Osteocyte (in vitro differentiated cells): Measurements from ENCODE around the gene GRK1. TPM values are rescaled to one million over a fixed set of nuclear protein-coding genes. Genes with fewer than 3 reads are reported as not detected.

ENCODE experiments used
- DNase-seq: peaks from one replicate; pipeline ENCODE4 v3.0.0; 2021; ENCODE audit warnings: mixed read lengths; ENCODE audit not compliant: unreplicated experiment; ENCODE audit errors: extremely low spot score
- H3K27ac Mint-ChIP-seq: one replicate; pipeline ENCODE4 v1.8.0; 2021; ENCODE audit warnings: mild to moderate bottlenecking, mixed read lengths; ENCODE audit not compliant: unreplicated experiment
- H3K27me3 Mint-ChIP-seq: one replicate; pipeline ENCODE4 v1.8.0; 2021; ENCODE audit warnings: mixed read lengths; ENCODE audit not compliant: unreplicated experiment
- H3K36me3 Mint-ChIP-seq: one replicate; pipeline ENCODE4 v1.8.0; 2021; ENCODE audit warnings: mixed read lengths; ENCODE audit not compliant: unreplicated experiment
- H3K4me1 Mint-ChIP-seq: one replicate; pipeline ENCODE4 v1.8.0; 2021; ENCODE audit warnings: mixed read lengths; ENCODE audit not compliant: unreplicated experiment
- H3K4me3 Mint-ChIP-seq: one replicate; pipeline ENCODE4 v1.8.0; 2021; ENCODE audit warnings: mild to moderate bottlenecking, moderate library complexity, mixed read lengths; ENCODE audit not compliant: unreplicated experiment
- H3K9me3 Mint-ChIP-seq: one replicate; pipeline ENCODE4 v1.8.0; 2021; ENCODE audit warnings: mixed read lengths; ENCODE audit not compliant: unreplicated experiment
- total RNA-seq: library from RNA; stranded (reverse); gene quantifications from 2 replicates; pipeline ENCODE4 v1.2.1, GENCODE V29; 2021
- TF ChIP-seq, protein P1 (sequence below): fragments of 200-600 bp; sonication (generic); IDR thresholded peaks from 2 replicates; pipeline ENCODE4 v1.5.0; 2021; ENCODE audit warnings: antibody characterized with exemption, mild to moderate bottlenecking, moderate library complexity

GRK1 gene
- total RNA-seq, 1 donor from 2014 or later, result not detected

DNA sequence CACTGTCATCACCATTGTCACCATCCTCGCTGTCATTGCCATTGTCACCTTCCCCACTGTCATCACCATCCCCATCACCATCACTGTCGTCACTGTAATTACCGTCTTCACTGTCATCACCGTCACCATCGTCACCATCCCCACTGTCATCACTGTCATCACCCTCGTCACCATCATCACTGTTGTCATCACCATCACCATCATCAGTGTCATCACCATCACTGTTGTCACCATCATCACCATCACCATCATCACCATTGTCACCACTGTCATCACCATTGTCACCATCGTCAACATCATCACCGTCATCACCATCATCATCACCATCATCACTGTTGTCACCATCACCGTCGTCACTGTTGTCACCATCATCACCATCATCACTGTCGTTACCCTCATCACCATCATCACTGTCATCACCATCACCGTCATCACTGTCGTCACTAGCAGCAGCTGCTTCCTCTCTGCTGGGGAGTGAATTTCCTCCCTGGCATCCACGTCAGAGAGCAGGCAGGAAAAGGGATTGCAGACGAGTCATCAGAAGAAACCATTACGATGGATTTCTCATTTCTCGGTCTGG is 119.3 kb downstream of the GRK1 start:
- TF ChIP-seq, protein P1, sequence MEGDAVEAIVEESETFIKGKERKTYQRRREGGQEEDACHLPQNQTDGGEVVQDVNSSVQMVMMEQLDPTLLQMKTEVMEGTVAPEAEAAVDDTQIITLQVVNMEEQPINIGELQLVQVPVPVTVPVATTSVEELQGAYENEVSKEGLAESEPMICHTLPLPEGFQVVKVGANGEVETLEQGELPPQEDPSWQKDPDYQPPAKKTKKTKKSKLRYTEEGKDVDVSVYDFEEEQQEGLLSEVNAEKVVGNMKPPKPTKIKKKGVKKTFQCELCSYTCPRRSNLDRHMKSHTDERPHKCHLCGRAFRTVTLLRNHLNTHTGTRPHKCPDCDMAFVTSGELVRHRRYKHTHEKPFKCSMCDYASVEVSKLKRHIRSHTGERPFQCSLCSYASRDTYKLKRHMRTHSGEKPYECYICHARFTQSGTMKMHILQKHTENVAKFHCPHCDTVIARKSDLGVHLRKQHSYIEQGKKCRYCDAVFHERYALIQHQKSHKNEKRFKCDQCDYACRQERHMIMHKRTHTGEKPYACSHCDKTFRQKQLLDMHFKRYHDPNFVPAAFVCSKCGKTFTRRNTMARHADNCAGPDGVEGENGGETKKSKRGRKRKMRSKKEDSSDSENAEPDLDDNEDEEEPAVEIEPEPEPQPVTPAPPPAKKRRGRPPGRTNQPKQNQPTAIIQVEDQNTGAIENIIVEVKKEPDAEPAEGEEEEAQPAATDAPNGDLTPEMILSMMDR, result no peak
- H3K27me3 Mint-ChIP-seq, result peaks cover 16% of the 10 kb centered on the region
- no peaks in the 10 kb centered on the region for H3K36me3 Mint-ChIP-seq
- H3K27ac Mint-ChIP-seq, result no peak overlapping the region
- peaks cover 17% of the 10 kb centered on the region for H3K4me1 Mint-ChIP-seq
- no peak overlapping the region for H3K4me3 Mint-ChIP-seq
- DNase-seq, result no peak
- no peaks in the 10 kb centered on the region for H3K9me3 Mint-ChIP-seq

Other genes starting within 250 kb of the GRK1 start
- 2.6 and 2.9 TPM in 2 replicates for gene ADPRHL1, start 213.7 kb upstream of the GRK1 start, total RNA-seq
- 27.5 and 29.0 TPM in 2 replicates for gene DCUN1D2, start 176.5 kb upstream of the GRK1 start, total RNA-seq
- 66.9 and 72.1 TPM in 2 replicates for gene TFDP1, start 82.5 kb upstream of the GRK1 start, total RNA-seq
- not detected in 2 replicates for gene ATP4B, start 9.0 kb upstream of the GRK1 start, total RNA-seq
- gene TMEM255B, start 92.0 kb downstream of the GRK1 start, total RNA-seq, result 0.84 and 0.89 TPM in 2 replicates
- 14.8 and 15.0 TPM in 2 replicates for gene GAS6, start 196.9 kb downstream of the GRK1 start, total RNA-seq